Upper lobe of left lung (tissue), 4 donors: Measurements from ENCODE around the gene CCP110.
A peak's percentile ranks its signal among the peaks of the same experiment; 100 is the strongest.

ENCODE experiments used
- CTCF ChIP-seq, 6 experiments: fragments of 450-650 bp in 4 of 6; fragments of 200-600 bp in 2 of 6; sonication (generic) in 2 of 6; IDR thresholded peaks; one replicate each; pipeline ENCODE4 v1.5.1; 2016 to 2019; ENCODE audit warnings: antibody characterized with exemption in 6 of 6
- POLR2A ChIP-seq, 4 donors: fragments of 450-650 bp; IDR thresholded peaks; one replicate each; pipeline ENCODE4 v1.5.1; 2016 to 2017; ENCODE audit warnings: antibody characterized with exemption in 4 of 4, mild to moderate bottlenecking in 2 of 4

- TF ChIP-seq POLR2A (IDR thresholded peaks at IDR 0.05) (no peak), CTCF (IDR thresholded peaks at IDR 0.05) (peak; percentile 47 to 74 (median 70))
Observed at GRCh38 chr16:19502395-19503131, 21.2 kb upstream of the CCP110 start.
